ENCODE results near the gene MT1B. TPM values are rescaled to one million over a fixed set of nuclear protein-coding genes. Genes with fewer than 3 reads are reported as not detected.

The MT1B gene
- total and polyA plus RNA-seq, 2 of the 13 experiments (the other 11 are each of a cell fraction or from before 2014, with no cell fraction given): 0.89 TPM; not detected in 1

DNA sequence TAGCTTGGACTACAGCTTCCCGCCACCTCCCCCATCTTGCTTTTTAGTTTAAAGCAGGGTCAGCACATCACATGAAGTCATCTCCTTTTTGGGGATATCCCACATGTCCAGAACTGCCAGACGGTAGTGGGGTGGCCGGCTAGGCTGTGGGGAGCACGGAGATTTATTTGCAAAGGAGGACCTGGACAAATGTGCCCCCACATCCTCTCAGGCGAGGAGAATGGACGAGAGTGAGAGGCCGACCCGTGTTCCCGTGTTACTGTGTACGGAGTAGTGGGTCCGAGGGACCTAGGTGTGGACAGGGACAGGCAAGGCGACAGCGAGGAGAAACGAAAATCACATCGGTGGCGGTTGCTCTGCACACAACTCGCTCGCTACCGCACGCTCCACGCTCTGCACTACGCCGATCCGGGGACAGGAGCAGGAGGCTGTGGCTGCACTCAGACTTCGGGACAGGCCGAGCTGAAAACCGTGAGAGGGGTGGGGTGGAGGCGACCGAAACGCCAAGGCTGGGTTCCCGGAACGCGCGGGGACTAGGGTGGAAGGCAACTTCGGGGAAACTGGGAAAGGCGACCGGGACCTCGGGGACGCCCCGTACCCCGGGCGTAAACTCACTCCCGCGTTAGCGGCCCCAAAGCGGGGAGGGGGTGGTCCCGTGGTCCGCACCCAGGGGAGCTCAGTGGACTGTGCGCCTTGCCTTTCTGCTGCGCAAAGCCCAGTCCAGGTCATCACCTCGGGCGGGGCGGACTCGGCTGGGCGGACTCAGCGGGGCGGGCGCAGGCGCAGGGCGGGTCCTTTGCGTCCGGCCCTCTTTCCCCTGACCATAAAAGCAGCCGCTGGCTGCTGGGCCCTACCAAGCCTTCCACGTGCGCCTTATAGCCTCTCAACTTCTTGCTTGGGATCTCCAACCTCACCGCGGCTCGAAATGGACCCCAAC, 13.6 kb upstream of the MT1B start, which contains the start of gene MT1A (continued):
- no peak for TF ChIP-seq MLX (CRISPR knock-in tag; IDR thresholded peaks at IDR 0.05)
- 0 out of 2 replicates have a peak, but pooled peaks have one; percentile 37 for TF ChIP-seq ZNF318 (CRISPR knock-in tag; IDR thresholded peaks at IDR 0.05)
- TF ChIP-seq ZNF329 (CRISPR knock-in tag; IDR thresholded peaks at IDR 0.05; ENCODE audit: low read depth): 0 out of 2 replicates have a peak, but pooled peaks have one; percentile 15
- no peak for TF ChIP-seq ZNF292 (CRISPR knock-in tag; IDR thresholded peaks at IDR 0.05; ENCODE audit: borderline replicate concordance, low read depth)
- 0 out of 2 replicates have a peak, but pooled peaks have one; percentile 42 for TF ChIP-seq SRY (CRISPR knock-in tag; IDR thresholded peaks at IDR 0.05)
- TF ChIP-seq ZNF430 (CRISPR knock-in tag; IDR thresholded peaks at IDR 0.05): no peak
- no peak for TF ChIP-seq ZNF782 (CRISPR knock-in tag; IDR thresholded peaks at IDR 0.05; ENCODE audit: borderline replicate concordance)
- TF ChIP-seq ZNF768 (CRISPR knock-in tag; IDR thresholded peaks at IDR 0.05): 0 out of 2 replicates have a peak, but pooled peaks have one; percentile 21
- no peak for TF ChIP-seq ZNF326 (CRISPR knock-in tag; IDR thresholded peaks at IDR 0.05; ENCODE audit: borderline replicate concordance)
- peak; percentile 68; the same call in 1 of the 2 replicates for TF ChIP-seq MTA1 (CRISPR knock-in tag; IDR thresholded peaks at IDR 0.05; ENCODE audit: borderline replicate concordance)
- TF ChIP-seq ZNF547 (CRISPR knock-in tag; IDR thresholded peaks at IDR 0.05): 0 out of 2 replicates have a peak, but pooled peaks have one; percentile 30
- 0 out of 2 replicates have a peak, but pooled peaks have one; percentile 7 for TF ChIP-seq RAD21 (CRISPR knock-in tag; IDR thresholded peaks at IDR 0.05)
- TF ChIP-seq ZFP1 (CRISPR knock-in tag; IDR thresholded peaks at IDR 0.05): no peak
- no peak for TF ChIP-seq DNMT3B (CRISPR knock-in tag; conservative IDR thresholded peaks at IDR 0.05)
- TF ChIP-seq ZNF546 (CRISPR knock-in tag; conservative IDR thresholded peaks at IDR 0.05): 0 out of 2 replicates have a peak, but pooled peaks have one; percentile 44
- TF ChIP-seq RXRB (CRISPR knock-in tag; IDR thresholded peaks at IDR 0.05; ENCODE audit: borderline replicate concordance): peak; percentile 31; the same call in 1 of the 2 replicates
- no peak for TF ChIP-seq NFRKB (IDR thresholded peaks at IDR 0.05)
- TF ChIP-seq, protein P1, sequence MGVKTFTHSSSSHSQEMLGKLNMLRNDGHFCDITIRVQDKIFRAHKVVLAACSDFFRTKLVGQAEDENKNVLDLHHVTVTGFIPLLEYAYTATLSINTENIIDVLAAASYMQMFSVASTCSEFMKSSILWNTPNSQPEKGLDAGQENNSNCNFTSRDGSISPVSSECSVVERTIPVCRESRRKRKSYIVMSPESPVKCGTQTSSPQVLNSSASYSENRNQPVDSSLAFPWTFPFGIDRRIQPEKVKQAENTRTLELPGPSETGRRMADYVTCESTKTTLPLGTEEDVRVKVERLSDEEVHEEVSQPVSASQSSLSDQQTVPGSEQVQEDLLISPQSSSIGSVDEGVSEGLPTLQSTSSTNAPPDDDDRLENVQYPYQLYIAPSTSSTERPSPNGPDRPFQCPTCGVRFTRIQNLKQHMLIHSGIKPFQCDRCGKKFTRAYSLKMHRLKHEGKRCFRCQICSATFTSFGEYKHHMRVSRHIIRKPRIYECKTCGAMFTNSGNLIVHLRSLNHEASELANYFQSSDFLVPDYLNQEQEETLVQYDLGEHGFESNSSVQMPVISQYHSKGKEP (CRISPR knock-in tag; IDR thresholded peaks at IDR 0.05): no peak
